Nephron progenitor cell (in vitro differentiated cells): ENCODE data around the gene DGKD.
"Not testable (repeated sequence)": the region's sequence is repeated elsewhere in the genome, so short reads cannot be mapped to it uniquely, and the experiment has no call there.

Experiments
- DNase-seq: peaks from one replicate; pipeline ENCODE4 v3.0.0; 2021
- H3K27ac Mint-ChIP-seq: 2 replicates; pipeline ENCODE4 v1.8.0; 2021; ENCODE audit warnings: mild to moderate bottlenecking, moderate library complexity, mixed read lengths
- H3K27me3 Mint-ChIP-seq: 2 replicates; pipeline ENCODE4 v1.8.0; 2021; ENCODE audit warnings: mild to moderate bottlenecking, low read depth, mixed read lengths; ENCODE audit not compliant: poor library complexity
- H3K36me3 Mint-ChIP-seq: 2 replicates; pipeline ENCODE4 v1.8.0; 2021; ENCODE audit warnings: low read depth, mixed read lengths
- H3K4me1 Mint-ChIP-seq: 2 replicates; pipeline ENCODE4 v1.8.0; 2021; ENCODE audit warnings: mixed read lengths
- H3K4me3 Mint-ChIP-seq: 2 replicates; pipeline ENCODE4 v1.8.0; 2021; ENCODE audit warnings: mild to moderate bottlenecking, moderate library complexity, mixed read lengths
- H3K9me3 Mint-ChIP-seq: 2 replicates; pipeline ENCODE4 v1.8.0; 2021; ENCODE audit warnings: mild to moderate bottlenecking, moderate library complexity, mixed read lengths
- TF ChIP-seq, protein P1 (sequence below): fragments of 200-600 bp; sonication (generic); IDR thresholded peaks from 2 replicates; pipeline ENCODE4 v1.5.0; 2021; ENCODE audit warnings: antibody characterized with exemption

The DGKD gene

DNA sequence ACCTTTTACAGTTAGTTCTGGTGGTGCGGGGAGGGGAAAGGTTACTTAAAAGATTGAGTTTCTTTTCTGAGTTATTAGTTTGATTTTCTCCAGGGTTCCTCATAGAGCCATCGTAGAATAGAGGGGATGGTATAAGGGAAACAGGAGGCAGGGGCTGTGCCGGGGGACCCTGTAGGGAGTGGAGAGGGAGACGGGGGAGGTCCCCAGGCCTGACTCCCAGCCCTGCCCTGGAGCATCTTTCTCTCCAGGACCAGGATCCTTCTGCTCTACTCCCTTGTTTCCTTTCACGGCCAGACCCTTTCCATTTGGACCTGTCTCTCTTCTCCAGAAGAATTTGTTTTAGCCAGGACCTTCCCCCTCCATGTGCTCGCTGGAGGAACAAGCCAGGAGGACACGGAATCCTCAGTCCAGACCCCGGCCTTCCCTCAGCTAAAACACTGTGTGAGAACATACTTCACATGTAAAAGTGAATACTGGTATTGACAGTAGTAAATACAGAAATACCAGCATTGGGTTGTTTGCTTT, 35.4 kb downstream of the DGKD start:
- Mint-ChIP-seq H3K4me3 (no peak overlapping the region), H3K9me3 (no peaks in the 10 kb centered on the region), H3K4me1 (peaks cover 28% of the 10 kb centered on the region), H3K27me3 (no peaks in the 10 kb centered on the region), H3K27ac (no peak overlapping the region), H3K36me3 (peaks cover 51% of the 10 kb centered on the region)
- no peak for DNase-seq
- TF ChIP-seq, protein P1, sequence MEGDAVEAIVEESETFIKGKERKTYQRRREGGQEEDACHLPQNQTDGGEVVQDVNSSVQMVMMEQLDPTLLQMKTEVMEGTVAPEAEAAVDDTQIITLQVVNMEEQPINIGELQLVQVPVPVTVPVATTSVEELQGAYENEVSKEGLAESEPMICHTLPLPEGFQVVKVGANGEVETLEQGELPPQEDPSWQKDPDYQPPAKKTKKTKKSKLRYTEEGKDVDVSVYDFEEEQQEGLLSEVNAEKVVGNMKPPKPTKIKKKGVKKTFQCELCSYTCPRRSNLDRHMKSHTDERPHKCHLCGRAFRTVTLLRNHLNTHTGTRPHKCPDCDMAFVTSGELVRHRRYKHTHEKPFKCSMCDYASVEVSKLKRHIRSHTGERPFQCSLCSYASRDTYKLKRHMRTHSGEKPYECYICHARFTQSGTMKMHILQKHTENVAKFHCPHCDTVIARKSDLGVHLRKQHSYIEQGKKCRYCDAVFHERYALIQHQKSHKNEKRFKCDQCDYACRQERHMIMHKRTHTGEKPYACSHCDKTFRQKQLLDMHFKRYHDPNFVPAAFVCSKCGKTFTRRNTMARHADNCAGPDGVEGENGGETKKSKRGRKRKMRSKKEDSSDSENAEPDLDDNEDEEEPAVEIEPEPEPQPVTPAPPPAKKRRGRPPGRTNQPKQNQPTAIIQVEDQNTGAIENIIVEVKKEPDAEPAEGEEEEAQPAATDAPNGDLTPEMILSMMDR = no peak

DNA sequence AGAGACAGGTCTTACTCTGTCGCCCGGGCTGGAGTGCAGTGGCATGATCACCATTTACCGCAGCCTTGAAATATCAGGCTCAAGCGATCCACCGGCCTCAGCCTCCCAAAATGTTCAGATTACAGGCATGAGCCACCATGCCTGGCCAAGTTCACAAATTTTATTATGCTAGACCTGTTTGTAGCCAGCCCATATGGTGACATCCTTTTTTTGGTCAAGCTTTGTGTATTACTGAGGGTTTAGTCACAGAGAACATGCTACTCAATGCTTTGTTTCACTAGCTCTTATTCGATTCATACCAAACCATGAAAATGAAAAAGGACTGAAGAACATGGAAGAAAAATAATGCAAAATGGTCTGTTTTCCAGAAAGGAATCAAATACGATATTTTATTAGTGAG, 41.4 kb downstream of the DGKD start:
- peaks cover 18% of the 10 kb centered on the region for H3K4me1 Mint-ChIP-seq
- no peak overlapping the region for H3K4me3 Mint-ChIP-seq
- H3K36me3 Mint-ChIP-seq = peaks cover 66% of the 10 kb centered on the region
- DNase-seq = no peak
- TF ChIP-seq, protein P1 = no peak
- H3K27ac Mint-ChIP-seq = no peak overlapping the region
- H3K27me3 Mint-ChIP-seq = no peaks in the 10 kb centered on the region
- H3K9me3 Mint-ChIP-seq = no peaks in the 10 kb centered on the region

DNA sequence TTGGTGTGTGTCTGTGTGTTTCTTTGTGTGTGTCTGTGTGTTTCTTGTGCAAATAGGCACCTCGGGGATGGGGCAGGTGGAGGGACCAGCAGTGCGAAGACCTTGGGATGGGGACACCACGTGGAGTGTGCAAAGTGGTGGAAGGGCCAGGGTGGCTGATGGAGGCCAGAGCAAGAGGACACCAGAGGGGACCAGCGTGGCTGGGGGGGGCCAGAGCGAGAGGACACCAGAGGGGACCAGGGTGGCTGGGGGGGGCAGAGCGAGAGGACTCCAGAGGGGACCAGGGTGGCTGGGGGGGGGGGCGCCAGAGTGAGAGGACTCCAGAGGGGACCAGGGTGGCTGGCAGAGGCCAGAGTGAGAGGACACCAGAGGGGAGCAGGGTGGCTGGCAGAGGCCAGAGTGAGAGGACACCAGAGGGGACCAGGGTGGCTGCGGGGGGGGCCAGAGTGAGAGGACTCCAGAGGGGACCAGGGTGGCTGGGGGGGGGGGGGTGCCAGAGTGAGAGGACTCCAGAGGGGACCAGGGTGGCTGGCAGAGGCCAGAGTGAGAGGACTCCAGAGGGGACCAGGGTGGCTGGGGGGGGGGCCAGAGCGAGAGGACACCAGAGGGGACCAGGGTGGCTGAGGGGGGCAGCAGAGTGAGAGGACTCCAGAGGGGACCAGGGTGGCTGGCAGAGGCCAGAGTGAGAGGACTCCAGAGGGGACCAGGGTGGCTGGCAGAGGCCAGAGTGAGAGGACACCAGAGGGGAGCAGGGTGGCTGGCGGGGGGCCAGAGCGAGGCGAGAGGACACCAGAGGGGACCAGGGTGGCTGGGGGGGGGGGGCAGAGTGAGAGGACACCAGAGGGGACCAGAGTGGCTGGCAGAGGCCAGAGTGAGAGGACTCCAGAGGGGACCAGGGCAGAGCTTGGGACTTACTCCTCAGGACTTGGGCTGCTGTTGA, 42.7 kb downstream of the DGKD start:
- Mint-ChIP-seq H3K4me1 (peaks cover 18% of the 10 kb centered on the region), H3K36me3 (peaks cover 53% of the 10 kb centered on the region)
- DNase-seq, H3K9me3 Mint-ChIP-seq, H3K4me3 Mint-ChIP-seq, H3K27ac Mint-ChIP-seq, H3K27me3 Mint-ChIP-seq: not testable (repeated sequence)

DNA sequence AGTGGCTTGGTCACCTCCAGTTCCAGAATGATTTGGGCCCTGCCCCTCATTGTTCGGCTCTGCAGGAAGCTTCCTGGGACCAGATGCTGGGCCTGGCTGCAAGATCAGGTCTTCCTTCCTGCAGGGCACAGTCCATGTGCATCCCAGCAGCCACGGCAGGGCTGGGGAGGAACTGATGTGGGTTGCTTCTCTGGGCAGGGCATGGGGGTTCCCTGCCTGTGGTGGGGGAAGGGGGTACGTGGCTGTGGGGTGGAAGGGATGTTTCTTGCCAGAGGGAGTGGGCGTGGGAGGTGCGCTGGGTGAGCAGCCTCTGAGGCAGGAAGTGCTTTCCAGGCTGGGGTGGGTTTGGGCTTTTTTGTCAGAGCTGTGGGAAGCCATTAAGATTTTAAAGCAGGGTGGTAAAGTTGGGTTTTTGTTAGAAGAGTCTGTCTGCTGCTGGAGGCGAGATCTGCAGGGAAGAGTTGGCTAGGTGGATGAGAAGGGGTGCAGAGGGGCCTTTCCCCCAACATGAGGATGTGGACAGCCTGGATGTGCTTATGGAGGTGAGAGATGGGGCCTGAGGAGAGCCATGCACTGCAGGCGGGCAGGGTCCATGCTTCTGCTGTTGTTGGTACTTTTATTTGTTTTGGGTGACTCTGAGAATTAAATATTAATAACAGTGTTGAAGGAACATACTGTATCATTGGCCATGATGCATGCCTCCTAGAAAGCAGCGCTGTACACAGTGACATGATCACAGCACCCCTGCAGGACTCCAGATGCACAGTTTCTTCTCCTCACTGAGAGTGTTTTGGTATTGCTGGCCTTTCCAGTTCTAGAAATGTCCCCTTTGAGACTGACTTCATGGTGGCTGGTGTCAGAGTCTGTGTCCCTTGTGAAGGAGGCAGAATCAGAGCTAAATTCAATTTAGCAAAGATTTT, 45.3 kb downstream of the DGKD start:
- H3K9me3 Mint-ChIP-seq = no peaks in the 10 kb centered on the region
- peaks cover 18% of the 10 kb centered on the region for H3K4me1 Mint-ChIP-seq
- peaks cover 48% of the 10 kb centered on the region for H3K36me3 Mint-ChIP-seq
- TF ChIP-seq, protein P1 = no peak
- no peak for DNase-seq
- no peak overlapping the region for H3K4me3 Mint-ChIP-seq
- peaks cover 2% of the 10 kb centered on the region for H3K27me3 Mint-ChIP-seq
- H3K27ac Mint-ChIP-seq = peak overlapping the region; percentile 51

DNA sequence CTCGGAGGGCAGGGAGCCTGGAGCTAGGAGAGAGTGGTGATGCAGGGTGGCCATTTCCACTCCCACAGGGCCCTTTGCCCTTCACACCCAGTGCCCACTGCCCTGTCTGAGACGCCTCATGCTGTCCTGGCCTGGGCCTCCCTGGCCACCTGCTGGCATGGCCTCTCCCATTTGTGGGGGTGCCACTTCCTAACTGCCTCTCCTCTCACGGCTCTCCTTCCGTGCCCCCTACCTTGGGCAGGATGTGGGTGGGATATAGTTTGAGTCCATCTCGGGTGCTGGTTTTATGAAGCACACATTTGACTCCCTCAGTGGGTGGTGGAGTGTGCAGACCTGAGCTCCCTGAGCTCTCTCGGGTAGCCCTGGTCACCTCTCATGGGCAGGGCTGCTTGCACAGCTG, 46.0 kb downstream of the DGKD start:
- Mint-ChIP-seq H3K36me3 (peaks cover 46% of the 10 kb centered on the region), H3K4me1 (peaks cover 18% of the 10 kb centered on the region), H3K4me3 (no peak overlapping the region), H3K27me3 (peaks cover 2% of the 10 kb centered on the region), H3K9me3 (no peaks in the 10 kb centered on the region), H3K27ac (peak overlapping the region; percentile 71)
- TF ChIP-seq, protein P1 = no peak
- no peak for DNase-seq

DNA sequence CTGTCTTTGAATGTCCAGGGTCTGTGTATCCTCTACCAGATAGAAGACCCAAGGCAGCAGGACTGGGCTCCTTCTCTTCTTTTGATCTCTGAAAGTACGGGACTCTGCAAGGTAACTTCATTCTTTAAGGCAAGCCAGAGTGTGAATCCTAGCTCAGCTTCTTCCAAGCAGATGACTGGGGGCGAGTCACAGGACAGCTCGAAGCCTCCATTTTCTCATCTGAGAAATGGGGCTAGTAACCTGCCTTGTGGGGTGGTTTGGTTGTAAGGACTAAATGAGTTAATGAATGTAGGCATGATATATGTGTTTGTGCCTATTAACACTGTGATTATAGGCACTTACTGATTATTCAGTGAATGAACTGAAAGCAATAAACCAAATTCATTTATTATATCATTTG, 46.7 kb downstream of the DGKD start:
- H3K4me1 Mint-ChIP-seq = peaks cover 18% of the 10 kb centered on the region

More for the DNA sequence above, 46.7 kb downstream of the DGKD start:
- no peak for DNase-seq
- no peak overlapping the region for H3K4me3 Mint-ChIP-seq
- peaks cover 44% of the 10 kb centered on the region for H3K36me3 Mint-ChIP-seq
- H3K27ac Mint-ChIP-seq = peak overlapping the region; percentile 59
- no peaks in the 10 kb centered on the region for H3K9me3 Mint-ChIP-seq
- TF ChIP-seq, protein P1 = no peak
- peaks cover 2% of the 10 kb centered on the region for H3K27me3 Mint-ChIP-seq
